Measurements from ENCODE around the gene PIPOX. TPM values are rescaled to one million over a fixed set of nuclear protein-coding genes. Genes with fewer than 3 reads are reported as not detected.

Gene PIPOX
- total and polyA plus RNA-seq, 8 donors: 0.55 to 2.9 (median 0.88) TPM

DNA sequence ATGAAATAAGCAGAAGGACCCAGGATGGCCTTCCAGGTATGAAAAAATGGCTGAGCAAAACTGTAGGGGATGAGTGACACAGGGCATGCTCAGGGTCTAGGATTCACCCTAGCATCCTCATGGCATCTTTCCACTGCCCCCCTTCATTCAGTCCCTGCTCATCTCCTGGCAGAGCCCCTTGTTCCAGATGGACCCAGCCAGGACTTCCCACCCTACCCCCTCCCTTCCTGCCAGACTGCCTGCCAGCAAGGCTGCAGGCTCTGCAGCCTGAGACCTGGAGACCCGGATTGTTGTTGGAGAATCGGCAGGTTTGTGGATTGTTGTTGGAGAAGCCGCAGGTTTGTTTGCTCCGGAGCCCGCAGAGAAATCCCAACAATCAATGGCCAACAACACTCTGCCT, 43.7 kb upstream of the PIPOX start:
- intact Hi-C loops (cut with DNase I): no loop called here
- 32 to 41% methylated on average over 5 of the region's 5 CpGs for WGBS, 2 donors
- no peaks in the 10 kb centered on the region for H3K36me3 ChIP-seq
- ATAC-seq: no peak
- no peaks in the 10 kb centered on the region for H3K4me1 ChIP-seq
- no peak overlapping the region for H3K27ac ChIP-seq
- FAIRE-seq: no peak
- no peaks in the 10 kb centered on the region for H3K9me3 ChIP-seq
- no peaks in the 10 kb centered on the region for H3K27me3 ChIP-seq
- DNase-seq: no peak
- TF ChIP-seq, protein P1, sequence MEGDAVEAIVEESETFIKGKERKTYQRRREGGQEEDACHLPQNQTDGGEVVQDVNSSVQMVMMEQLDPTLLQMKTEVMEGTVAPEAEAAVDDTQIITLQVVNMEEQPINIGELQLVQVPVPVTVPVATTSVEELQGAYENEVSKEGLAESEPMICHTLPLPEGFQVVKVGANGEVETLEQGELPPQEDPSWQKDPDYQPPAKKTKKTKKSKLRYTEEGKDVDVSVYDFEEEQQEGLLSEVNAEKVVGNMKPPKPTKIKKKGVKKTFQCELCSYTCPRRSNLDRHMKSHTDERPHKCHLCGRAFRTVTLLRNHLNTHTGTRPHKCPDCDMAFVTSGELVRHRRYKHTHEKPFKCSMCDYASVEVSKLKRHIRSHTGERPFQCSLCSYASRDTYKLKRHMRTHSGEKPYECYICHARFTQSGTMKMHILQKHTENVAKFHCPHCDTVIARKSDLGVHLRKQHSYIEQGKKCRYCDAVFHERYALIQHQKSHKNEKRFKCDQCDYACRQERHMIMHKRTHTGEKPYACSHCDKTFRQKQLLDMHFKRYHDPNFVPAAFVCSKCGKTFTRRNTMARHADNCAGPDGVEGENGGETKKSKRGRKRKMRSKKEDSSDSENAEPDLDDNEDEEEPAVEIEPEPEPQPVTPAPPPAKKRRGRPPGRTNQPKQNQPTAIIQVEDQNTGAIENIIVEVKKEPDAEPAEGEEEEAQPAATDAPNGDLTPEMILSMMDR (IDR thresholded peaks at IDR 0.05): no peak
- H3K4me3 ChIP-seq: no peak overlapping the region

DNA sequence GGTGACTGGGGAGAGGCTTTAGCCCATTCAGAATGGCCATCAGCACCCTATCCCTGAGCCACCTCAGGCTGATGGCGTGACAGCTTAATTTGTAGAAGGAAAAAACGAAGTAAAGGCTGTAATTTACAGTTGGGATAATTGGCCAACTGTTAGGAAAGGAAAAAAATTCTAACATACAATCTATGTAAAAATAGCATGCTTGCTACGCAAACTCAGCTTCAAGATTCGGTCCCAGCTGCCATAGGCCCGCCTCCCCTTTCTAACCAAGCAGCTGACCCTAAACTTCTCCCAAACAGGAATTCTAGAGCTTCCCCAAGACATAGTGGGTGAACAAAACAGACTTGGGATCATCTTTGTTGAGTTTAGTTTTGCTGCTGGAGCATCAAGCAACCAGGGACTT, 42.0 kb upstream of the PIPOX start:
- no peak overlapping the region for H3K4me3 ChIP-seq
- DNase-seq: no peak
- H3K27me3 ChIP-seq: peaks cover 0 to 3% (median 1%) of the 10 kb centered on the region in 4 donors
- H3K27ac ChIP-seq: no peak overlapping the region
- 81 to 85% methylated on average over 5 of the region's 5 CpGs for WGBS, 2 donors
- TF ChIP-seq, protein P1 (IDR thresholded peaks at IDR 0.05): no peak
- H3K36me3 ChIP-seq: no peaks in the 10 kb centered on the region
- no peak for ATAC-seq
- peaks cover 0 to under 1% (median 0%) of the 10 kb centered on the region in 3 donors for H3K4me1 ChIP-seq
- no peaks in the 10 kb centered on the region for H3K9me3 ChIP-seq
- intact Hi-C loops (cut with DNase I): no loop called here
- no peak for FAIRE-seq

DNA sequence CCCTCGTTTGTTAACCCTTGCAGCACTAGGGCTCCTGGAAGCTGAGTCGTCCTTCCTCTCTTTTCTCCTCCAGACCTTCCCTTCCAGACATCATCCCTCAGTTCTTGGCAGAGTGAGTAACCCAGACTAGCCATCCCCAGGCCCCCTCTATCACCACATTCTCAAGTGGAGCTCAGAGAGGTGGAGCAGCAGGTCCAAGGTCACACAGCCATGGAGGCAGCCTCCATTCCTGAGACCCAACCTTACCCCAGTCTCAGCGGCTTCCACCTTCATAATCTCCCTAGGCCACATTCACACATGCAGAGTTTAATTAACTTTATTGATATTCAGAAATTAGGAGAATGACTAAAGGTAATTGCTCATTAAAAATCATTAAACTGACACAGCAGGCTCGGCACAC, 40.1 kb upstream of the PIPOX start:
- Histone ChIP-seq H3K36me3 (no peaks in the 10 kb centered on the region), H3K4me3 (no peak overlapping the region), H3K4me1 (peaks cover 0 to 4% (median 0%) of the 10 kb centered on the region in 3 donors), H3K9me3 (no peaks in the 10 kb centered on the region), H3K27me3 (peaks cover 0 to 3% (median 1%) of the 10 kb centered on the region in 4 donors), H3K27ac (no peak overlapping the region)
- WGBS, 2 donors: 55 to 59% methylated on average over 4 of the region's 4 CpGs
- DNase-seq (no peak), FAIRE-seq (no peak), ATAC-seq (no peak)
- TF ChIP-seq, protein P1 (IDR thresholded peaks at IDR 0.05): no peak
- intact Hi-C loops (cut with DNase I): no loop called here

DNA sequence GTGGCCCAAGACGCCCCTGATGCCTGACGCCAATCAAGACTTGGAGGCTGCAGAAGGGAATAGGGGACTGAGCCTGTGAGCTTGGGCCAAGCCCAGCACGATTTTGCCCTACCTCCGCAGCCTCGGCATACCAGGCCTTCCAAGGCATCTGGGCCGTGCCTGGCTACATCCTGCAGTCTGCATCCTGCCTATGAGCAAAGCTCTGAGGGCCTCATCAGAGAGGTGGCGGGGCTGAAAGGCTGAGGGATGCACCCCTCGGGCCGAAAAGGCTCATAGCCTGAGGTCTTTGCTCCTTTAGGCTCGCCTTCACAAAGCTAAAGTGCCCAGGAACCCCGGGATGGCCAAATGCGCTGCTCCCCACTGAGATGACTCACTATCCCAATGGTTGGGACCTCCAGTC, 39.7 kb upstream of the PIPOX start:
- no peak overlapping the region for H3K27ac ChIP-seq
- H3K27me3 ChIP-seq: peaks cover 0 to 3% (median 1%) of the 10 kb centered on the region in 4 donors
- intact Hi-C loops (cut with DNase I): no loop called here

DNA sequence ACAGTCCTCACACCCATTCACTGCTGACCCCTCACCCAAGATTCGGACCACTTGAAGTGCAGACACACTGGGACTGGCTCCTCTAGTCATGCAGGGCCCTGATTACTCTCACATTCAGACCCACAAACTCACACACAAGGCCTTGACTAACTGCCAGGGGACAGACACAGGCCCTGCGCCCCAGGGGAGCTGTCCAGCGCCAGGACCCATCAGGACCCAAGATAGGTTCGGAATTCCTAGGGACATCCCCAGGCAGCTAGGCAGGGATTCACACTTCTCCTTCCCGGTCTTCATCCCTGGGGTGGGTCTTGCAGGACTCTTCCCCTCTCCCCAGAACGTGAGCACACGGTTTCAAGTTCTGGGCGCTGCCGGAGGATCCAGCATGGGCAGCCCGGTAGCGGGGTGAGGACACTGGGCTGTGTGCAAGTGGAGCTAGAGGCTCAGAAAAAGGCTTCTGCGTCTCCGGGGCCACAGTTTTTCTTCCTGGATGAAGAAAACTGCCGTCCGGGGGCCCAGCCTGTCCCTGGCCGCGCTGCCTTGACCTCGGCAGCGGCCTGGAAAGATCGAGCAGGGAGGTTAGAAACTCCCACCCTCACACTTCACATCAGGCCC, 38.8 kb upstream of the PIPOX start:
- TF ChIP-seq, protein P1 (IDR thresholded peaks at IDR 0.05): no peak
- intact Hi-C loops (cut with DNase I): no loop called here
- Histone ChIP-seq H3K36me3 (no peaks in the 10 kb centered on the region), H3K9me3 (no peaks in the 10 kb centered on the region), H3K27ac (no peak overlapping the region), H3K27me3 (peaks cover 0 to 3% (median 1%) of the 10 kb centered on the region in 4 donors), H3K4me3 (no peak overlapping the region), H3K4me1 (peaks cover 0 to 4% (median 0%) of the 10 kb centered on the region in 3 donors)
- ATAC-seq: no peak
- WGBS, 2 donors: 38 to 45% methylated on average over 20 of the region's 20 CpGs
- FAIRE-seq: no peak
- DNase-seq: no peak

More for the DNA sequence above, 39.7 kb upstream of the PIPOX start:
- FAIRE-seq (no peak), ATAC-seq (no peak), DNase-seq (no peak)
- Histone ChIP-seq H3K9me3 (no peaks in the 10 kb centered on the region), H3K4me1 (peaks cover 0 to 4% (median 0%) of the 10 kb centered on the region in 3 donors), H3K36me3 (no peaks in the 10 kb centered on the region), H3K4me3 (no peak overlapping the region)
- TF ChIP-seq, protein P1 (IDR thresholded peaks at IDR 0.05): no peak
- 66 to 69% methylated on average over 12 of the region's 12 CpGs for WGBS, 2 donors
